ENCODE results near the gene DNAJB2. TPM values are rescaled to one million over a fixed set of nuclear protein-coding genes. Genes with fewer than 3 reads are reported as not detected.

Gene DNAJB2
- total RNA-seq, 1 donor from 2014 or later, result 59.2 TPM

DNA sequence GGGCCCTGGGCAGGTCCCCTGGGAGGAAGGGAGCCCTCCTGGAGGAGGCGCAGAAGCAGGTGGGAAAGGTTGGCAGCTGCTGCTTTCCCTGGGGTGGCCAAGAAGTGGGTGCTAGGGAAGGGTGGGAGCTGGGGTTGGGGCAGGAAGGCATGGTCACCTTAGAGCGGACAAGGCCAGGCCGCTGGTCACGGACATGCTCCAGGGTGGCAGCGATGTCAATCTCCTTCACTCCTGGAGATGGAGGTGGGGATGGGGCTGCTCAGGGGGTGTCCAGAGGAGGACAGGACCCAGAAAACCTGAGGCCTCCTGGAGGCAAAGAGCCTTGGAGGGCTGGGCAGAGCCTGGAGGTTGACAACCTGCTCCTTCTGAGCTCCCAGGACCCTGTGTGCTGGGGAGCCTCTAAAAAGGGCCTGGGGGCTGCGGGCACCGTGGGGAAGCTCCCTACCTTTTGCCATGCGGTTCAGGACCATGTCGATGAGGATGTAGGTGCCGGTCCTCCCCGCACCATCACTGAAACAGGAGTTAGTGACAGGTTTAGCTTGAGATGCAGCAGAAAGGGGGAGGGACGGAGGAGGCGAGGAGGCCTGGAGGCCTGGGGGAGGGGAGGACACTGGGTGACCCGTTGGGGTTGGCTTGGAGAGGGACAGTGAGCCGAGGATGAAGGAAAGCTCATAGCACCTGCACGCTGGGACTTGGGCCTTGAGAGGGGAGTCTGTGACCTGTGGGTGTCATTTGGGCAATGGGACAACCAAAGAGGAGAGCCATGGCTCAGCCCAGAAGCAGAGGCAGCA lies 11.4 kb downstream of the DNAJB2 start:
- no peak overlapping the region for H3K4me3 Mint-ChIP-seq
- H3K36me3 Mint-ChIP-seq (ENCODE audit: low read depth), result no peaks in the 10 kb centered on the region
- peaks cover 11% of the 10 kb centered on the region for H3K4me1 Mint-ChIP-seq
- DNase-seq (ENCODE audit: low read depth, low spot score), result no peak
- peaks cover 17% of the 10 kb centered on the region for H3K27me3 Mint-ChIP-seq (ENCODE audit: low read depth)
- TF ChIP-seq, protein P1, sequence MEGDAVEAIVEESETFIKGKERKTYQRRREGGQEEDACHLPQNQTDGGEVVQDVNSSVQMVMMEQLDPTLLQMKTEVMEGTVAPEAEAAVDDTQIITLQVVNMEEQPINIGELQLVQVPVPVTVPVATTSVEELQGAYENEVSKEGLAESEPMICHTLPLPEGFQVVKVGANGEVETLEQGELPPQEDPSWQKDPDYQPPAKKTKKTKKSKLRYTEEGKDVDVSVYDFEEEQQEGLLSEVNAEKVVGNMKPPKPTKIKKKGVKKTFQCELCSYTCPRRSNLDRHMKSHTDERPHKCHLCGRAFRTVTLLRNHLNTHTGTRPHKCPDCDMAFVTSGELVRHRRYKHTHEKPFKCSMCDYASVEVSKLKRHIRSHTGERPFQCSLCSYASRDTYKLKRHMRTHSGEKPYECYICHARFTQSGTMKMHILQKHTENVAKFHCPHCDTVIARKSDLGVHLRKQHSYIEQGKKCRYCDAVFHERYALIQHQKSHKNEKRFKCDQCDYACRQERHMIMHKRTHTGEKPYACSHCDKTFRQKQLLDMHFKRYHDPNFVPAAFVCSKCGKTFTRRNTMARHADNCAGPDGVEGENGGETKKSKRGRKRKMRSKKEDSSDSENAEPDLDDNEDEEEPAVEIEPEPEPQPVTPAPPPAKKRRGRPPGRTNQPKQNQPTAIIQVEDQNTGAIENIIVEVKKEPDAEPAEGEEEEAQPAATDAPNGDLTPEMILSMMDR (conservative IDR thresholded peaks at IDR 0.05), result no peak
- no peaks in the 10 kb centered on the region for H3K9me3 Mint-ChIP-seq
- H3K27ac Mint-ChIP-seq (ENCODE audit: unreplicated experiment), result no peak overlapping the region

DNA sequence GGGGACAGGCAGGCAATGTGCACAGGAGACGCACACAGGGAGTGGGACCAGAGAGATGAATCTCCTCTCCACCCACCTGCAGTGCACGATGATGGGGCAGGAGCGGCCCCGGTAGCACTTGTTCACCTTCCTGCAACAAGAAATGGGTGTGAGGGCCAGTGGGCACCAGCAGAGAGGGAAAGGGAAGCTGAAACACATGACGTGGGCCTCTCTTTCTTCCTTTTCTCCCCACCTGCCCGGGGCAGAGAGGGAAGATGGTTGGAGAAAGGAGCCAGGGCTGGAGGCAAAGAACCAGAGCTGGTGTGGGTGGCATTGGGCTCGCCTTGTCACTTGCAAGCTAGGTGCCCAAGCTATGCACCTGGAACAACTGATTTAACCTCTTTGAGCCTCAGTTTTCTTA lies 12.2 kb downstream of the DNAJB2 start:
- no peak overlapping the region for H3K4me3 Mint-ChIP-seq
- H3K36me3 Mint-ChIP-seq (ENCODE audit: low read depth), result no peaks in the 10 kb centered on the region
- TF ChIP-seq, protein P1 (conservative IDR thresholded peaks at IDR 0.05), result no peak
- H3K4me1 Mint-ChIP-seq, result peaks cover 6% of the 10 kb centered on the region
- no peak overlapping the region for H3K27ac Mint-ChIP-seq (ENCODE audit: unreplicated experiment)
- peaks cover 20% of the 10 kb centered on the region for H3K27me3 Mint-ChIP-seq (ENCODE audit: low read depth)
- no peaks in the 10 kb centered on the region for H3K9me3 Mint-ChIP-seq
- DNase-seq (ENCODE audit: low read depth, low spot score), result no peak

GRCh38 chr2:219291910-219292490 lies 12.8 kb downstream of the DNAJB2 start:
- no peak overlapping the region for H3K27ac Mint-ChIP-seq (ENCODE audit: unreplicated experiment)
- H3K4me3 Mint-ChIP-seq, result no peak overlapping the region
- no peaks in the 10 kb centered on the region for H3K36me3 Mint-ChIP-seq (ENCODE audit: low read depth)
- DNase-seq (ENCODE audit: low read depth, low spot score), result no peak
- H3K9me3 Mint-ChIP-seq, result no peaks in the 10 kb centered on the region
- TF ChIP-seq, protein P1 (conservative IDR thresholded peaks at IDR 0.05), result no peak
- H3K27me3 Mint-ChIP-seq (ENCODE audit: low read depth), result peaks cover 20% of the 10 kb centered on the region
- peaks cover 6% of the 10 kb centered on the region for H3K4me1 Mint-ChIP-seq

- Mint-ChIP-seq H3K4me1 (peaks cover 6% of the 10 kb centered on the region), H3K36me3 (ENCODE audit: low read depth) (no peaks in the 10 kb centered on the region), H3K27ac (ENCODE audit: unreplicated experiment) (no peak overlapping the region), H3K27me3 (ENCODE audit: low read depth) (peaks cover 22% of the 10 kb centered on the region), H3K4me3 (peak overlapping the region; percentile 34), H3K9me3 (no peaks in the 10 kb centered on the region)
- no peak for DNase-seq (ENCODE audit: low read depth, low spot score)
- TF ChIP-seq, protein P1 (conservative IDR thresholded peaks at IDR 0.05), result no peak
Measured at GRCh38 chr2:219292616-219293015, 13.4 kb downstream of the DNAJB2 start.

DNA sequence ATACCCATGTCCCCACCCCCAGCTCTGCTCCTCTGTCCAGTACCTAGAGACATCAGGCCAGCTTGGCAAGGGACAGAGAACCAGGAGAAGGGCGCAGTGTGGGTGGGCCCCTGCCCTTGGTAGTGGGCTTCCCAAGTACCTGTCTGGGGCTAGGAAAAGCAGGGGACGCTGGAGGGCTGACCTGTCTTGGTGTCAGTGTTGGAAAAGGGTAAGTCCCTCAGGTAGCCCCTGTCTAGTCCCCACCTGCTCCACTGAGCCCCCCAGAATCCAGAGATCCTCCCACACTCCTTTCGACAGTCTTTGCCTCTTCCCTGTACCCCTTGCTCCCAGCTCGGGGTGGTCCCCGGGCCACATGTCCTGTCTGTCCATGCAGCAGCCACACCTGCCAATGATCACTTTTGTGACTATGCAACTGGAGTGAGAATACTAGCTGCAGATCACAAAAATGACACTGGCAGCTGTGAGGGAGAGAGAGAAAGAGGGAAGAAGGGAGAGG lies 14.6 kb downstream of the DNAJB2 start:
- Mint-ChIP-seq H3K9me3 (no peaks in the 10 kb centered on the region), H3K4me1 (peaks cover 6% of the 10 kb centered on the region), H3K27me3 (ENCODE audit: low read depth) (peaks cover 30% of the 10 kb centered on the region), H3K4me3 (peak overlapping the region; percentile 62), H3K27ac (ENCODE audit: unreplicated experiment) (no peak overlapping the region), H3K36me3 (ENCODE audit: low read depth) (no peaks in the 10 kb centered on the region)
- TF ChIP-seq, protein P1 (conservative IDR thresholded peaks at IDR 0.05), result no peak
- DNase-seq (ENCODE audit: low read depth, low spot score), result no peak
